Activated naive CD8-positive, alpha-beta T cell treated with anti-CD3 and anti-CD28 coated beads for 36 hours (primary cell): ENCODE measurements around the gene PHOSPHO1. TPM values are rescaled to one million over a fixed set of nuclear protein-coding genes. Genes with fewer than 3 reads are reported as not detected.
A peak's percentile ranks its signal among the peaks of the same experiment; 100 is the strongest.

Experiments
- DNase-seq: peaks from one replicate; pipeline ENCODE4 v3.0.0; 2021
- H3K27ac Mint-ChIP-seq: one replicate; pipeline ENCODE4 v1.8.0; 2022; ENCODE audit warnings: mild to moderate bottlenecking, moderate library complexity, mixed read lengths
- H3K27me3 Mint-ChIP-seq: one replicate; pipeline ENCODE4 v1.8.0; 2022; ENCODE audit warnings: mild to moderate bottlenecking, mixed read lengths
- H3K36me3 Mint-ChIP-seq: one replicate; pipeline ENCODE4 v1.8.0; 2021; ENCODE audit warnings: mild to moderate bottlenecking, mixed read lengths
- H3K4me1 Mint-ChIP-seq: one replicate; pipeline ENCODE4 v1.8.0; 2021; ENCODE audit warnings: mixed read lengths
- H3K4me3 Mint-ChIP-seq: one replicate; pipeline ENCODE4 v1.8.0; 2022; ENCODE audit warnings: mild to moderate bottlenecking, moderate library complexity, mixed read lengths
- H3K9me3 Mint-ChIP-seq: one replicate; pipeline ENCODE4 v1.8.0; 2022; ENCODE audit warnings: mixed read lengths
- total RNA-seq, 2 experiments: library from RNA; stranded (reverse); gene quantifications; one replicate each; pipeline ENCODE4 v1.2.3, GENCODE V29; 2021

PHOSPHO1 gene
- total RNA-seq, 2 experiments from 2014 or later: not detected

DNA sequence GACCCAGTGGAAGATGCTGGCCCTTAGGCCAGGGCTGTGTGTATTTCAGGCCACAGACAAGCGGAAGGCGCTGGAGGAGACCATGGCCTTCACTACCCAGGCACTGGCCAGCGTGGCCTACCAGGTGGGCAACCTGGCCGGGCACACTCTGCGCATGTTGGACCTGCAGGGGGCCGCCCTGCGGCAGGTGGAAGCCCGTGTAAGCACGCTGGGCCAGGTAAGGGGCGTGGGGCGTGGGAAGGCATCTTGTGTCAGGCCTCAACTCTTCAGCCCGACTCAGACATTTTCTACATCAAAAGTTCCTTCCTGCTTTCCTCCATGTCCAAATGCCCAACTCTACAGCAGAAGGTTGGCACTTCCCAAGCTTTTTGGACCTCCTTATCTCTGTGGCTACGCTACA, 14.1 kb downstream of the PHOSPHO1 start:
- peaks cover 61% of the 10 kb centered on the region for H3K36me3 Mint-ChIP-seq
- peak overlapping the region; percentile 84 for H3K27ac Mint-ChIP-seq
- DNase-seq: no peak
- H3K27me3 Mint-ChIP-seq: no peaks in the 10 kb centered on the region
- peak overlapping the region; percentile 57 for H3K4me3 Mint-ChIP-seq
- peaks cover 1% of the 10 kb centered on the region for H3K9me3 Mint-ChIP-seq
- H3K4me1 Mint-ChIP-seq: peaks cover 72% of the 10 kb centered on the region

DNA sequence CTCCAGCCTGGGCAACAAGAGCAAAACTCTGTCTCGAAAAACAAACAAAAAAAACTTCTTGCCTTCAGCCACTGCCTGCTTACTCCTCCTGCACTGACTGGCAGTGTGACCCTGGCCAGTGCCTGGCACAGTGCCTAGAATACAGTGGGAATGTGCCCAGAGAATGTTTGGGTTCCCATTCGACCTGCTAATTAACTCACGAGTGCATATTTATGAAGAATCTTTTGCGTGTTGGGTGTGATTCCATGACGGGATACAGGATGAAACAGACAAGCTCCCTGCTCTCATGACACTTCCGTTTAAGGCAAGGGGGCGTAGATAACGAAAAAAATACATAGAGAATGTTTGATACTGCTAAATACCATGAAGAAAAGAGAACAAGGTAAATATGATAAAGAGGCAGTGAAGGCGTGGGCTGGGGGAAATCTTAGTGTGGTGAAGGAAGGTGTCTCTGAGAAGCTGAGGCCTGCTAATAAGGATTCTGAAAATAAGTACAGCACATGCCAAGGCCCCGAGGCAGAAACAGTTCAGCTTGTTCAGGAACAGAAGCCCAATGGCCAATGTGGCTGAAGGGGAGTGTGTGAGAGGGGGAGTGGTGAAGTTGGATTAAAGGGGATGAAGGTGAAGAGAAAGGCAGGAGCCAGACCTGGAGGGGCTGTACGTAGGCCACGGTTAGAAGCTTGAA, 15.8 kb downstream of the PHOSPHO1 start:
- peaks cover 62% of the 10 kb centered on the region for H3K36me3 Mint-ChIP-seq
- H3K27ac Mint-ChIP-seq: peak overlapping the region; percentile 90
- peak overlapping the region; percentile 94 for H3K4me3 Mint-ChIP-seq
- peaks cover 1% of the 10 kb centered on the region for H3K9me3 Mint-ChIP-seq
- peaks cover 75% of the 10 kb centered on the region for H3K4me1 Mint-ChIP-seq
- no peaks in the 10 kb centered on the region for H3K27me3 Mint-ChIP-seq
- peak; percentile 44 for DNase-seq

DNA sequence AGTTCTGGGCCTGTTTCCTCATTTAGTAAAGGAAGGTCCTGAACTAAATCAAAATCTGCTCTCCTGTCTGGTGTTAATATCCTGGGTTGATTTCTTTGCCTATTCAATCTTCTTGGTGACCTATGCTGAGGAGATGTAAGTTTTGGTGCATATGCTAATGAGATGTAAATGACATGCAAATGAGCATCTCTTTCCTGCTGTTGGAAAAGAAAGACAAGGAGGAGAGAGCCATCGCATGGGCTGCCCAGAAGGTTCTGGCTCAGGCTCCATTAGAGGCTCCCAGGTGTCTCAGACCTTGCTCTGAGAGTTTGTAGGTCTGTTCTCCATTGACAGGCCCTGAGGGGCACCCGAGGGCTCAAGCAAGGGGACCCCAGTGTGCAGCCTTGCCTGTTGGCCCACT, 16.7 kb downstream of the PHOSPHO1 start:
- peaks cover 77% of the 10 kb centered on the region for H3K4me1 Mint-ChIP-seq
- no peaks in the 10 kb centered on the region for H3K27me3 Mint-ChIP-seq
- peak overlapping the region; percentile 84 for H3K27ac Mint-ChIP-seq
- no peak for DNase-seq
- H3K36me3 Mint-ChIP-seq: peaks cover 55% of the 10 kb centered on the region
- H3K4me3 Mint-ChIP-seq: peak overlapping the region; percentile 94
- H3K9me3 Mint-ChIP-seq: peaks cover 1% of the 10 kb centered on the region

DNA sequence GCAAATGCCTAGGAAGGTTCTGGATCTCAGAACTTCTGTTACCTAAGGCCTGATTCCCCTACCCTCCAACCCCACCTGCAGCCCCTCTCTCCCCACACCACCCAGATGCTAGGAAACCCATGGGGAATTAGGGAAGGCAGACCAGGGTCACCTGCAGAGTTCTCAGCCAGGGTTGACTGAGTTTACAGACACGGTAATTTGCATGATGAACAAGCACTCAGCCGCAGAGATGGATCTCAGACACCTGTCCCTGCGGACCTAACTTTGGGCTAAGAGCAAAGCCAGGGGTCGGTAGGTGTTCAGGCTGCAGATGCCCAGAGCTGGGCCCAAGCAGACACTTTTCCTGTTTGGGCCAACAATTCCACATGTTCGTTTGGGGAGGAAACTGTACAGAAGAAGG, 17.2 kb downstream of the PHOSPHO1 start:
- Mint-ChIP-seq H3K4me1 (peaks cover 76% of the 10 kb centered on the region), H3K9me3 (peaks cover 1% of the 10 kb centered on the region), H3K4me3 (peak overlapping the region; percentile 94), H3K27ac (peak overlapping the region; percentile 79), H3K27me3 (no peaks in the 10 kb centered on the region), H3K36me3 (peaks cover 53% of the 10 kb centered on the region)
- DNase-seq: no peak

DNA sequence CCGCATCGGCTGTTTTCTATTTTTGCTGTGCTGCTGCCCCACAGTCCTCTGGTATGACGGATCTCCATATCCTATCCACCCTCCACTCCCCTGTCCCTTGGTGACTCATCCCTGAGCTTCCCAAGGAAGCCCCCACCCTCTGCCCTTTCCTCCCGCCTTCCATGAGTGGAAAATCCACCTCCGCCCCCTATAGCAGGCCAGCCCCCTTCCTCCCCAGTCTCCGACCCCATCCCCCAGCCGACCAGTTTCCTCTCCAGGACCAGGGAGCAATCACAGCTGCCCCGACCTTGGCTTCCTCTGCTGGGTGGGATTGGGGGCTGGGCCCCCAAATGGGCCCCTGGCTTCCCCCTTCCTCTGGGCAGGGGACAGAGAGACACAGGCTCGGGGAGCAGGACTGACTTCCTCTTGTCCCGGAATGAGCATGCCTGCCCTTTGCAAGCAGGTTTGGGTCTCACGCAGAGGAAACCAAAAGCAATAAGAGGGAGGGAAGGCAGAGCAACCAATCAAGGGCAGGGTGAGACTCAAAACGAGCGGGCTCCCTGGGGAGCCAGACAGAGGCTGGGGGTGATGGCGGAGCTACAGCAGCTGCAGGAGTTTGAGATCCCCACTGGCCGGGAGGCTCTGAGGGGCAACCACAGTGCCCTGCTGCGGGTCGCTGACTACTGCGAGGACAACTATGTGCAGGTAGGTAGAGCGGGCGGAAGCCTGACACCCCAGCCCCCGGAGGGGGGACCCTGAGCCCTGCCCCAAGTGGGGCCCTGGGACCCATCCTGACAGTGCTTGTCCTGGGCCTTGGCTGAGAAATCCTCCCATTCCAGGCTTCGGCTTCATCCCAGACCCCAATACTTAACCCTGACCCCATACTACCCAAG, 20.2 kb downstream of the PHOSPHO1 start, which contains the start of the genes ABI3 and GNGT2:
TSS of gene ABI3 (plus strand) at position 550 of the 872 bp plus-strand sequence. CDS start at position 568, 18 bp downstream.
TSS of gene GNGT2 (minus strand) at position 417 of the 872 bp plus-strand sequence. CDS start 3,152 bp downstream, outside the sequence.
- peak within 1 kb of the TSS; percentile 94 for H3K4me3 Mint-ChIP-seq

DNA sequence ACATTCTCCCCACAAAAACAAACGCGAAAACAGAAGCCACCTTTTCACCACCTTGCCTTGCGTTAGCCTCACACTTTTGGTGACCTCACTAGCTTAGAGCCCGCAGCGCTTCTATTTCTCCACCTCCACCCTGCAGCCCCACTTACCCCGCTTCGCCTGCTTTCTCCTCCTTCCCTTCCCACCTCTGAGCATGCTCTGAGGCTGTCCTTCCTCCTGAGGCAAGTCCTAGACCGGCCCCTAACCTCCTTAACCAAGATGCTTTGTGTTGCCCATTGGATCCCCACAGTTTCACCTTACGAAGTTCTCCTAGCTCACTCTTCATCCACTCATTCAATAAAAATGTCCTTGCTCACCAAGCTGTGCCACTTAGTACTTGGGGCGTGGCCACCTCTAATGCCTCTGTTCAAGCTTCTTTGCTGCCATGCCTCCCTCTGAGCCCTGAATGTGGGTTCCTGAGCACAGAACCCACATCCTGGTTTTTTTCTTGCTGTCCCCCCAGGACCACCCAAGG, 21.5 kb downstream of the PHOSPHO1 start:
- H3K27ac Mint-ChIP-seq: peak overlapping the region; percentile 95
- peak overlapping the region; percentile 94 for H3K4me3 Mint-ChIP-seq
- DNase-seq: no peak
- H3K36me3 Mint-ChIP-seq: peaks cover 29% of the 10 kb centered on the region
- H3K4me1 Mint-ChIP-seq: peaks cover 40% of the 10 kb centered on the region
- no peaks in the 10 kb centered on the region for H3K27me3 Mint-ChIP-seq
- no peaks in the 10 kb centered on the region for H3K9me3 Mint-ChIP-seq

More for the DNA sequence above, 20.2 kb downstream of the PHOSPHO1 start, which contains the start of the genes ABI3 and GNGT2:
- peak; percentile 81 for DNase-seq
- Mint-ChIP-seq H3K27ac (peak within 1 kb of the TSS; percentile 95), H3K9me3 (peaks cover 1% of the 10 kb centered on the region), H3K27me3 (no peaks in the 10 kb centered on the region), H3K4me1 (peaks cover 53% of the 10 kb centered on the region), H3K36me3 (peaks cover 37% of the 10 kb centered on the region)

DNA sequence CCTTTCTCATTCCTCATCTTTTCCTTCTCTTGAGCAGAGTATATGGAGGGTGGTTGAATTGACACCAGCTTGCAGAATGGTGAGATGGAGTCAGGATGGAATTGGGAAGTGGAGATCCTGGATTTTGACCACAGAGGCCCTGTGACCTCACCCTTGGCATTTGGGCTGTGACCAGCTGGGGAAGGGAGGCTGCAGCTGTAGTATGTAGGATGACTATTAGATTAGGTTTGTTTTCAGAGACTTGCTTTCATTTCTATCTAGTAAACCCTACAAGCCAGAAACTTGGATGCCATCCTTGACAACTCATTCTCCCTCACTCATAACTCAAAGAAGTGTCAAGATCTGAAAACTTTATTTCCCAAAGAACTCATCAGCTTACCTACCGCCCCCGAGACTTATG, 26.1 kb downstream of the PHOSPHO1 start:
- Mint-ChIP-seq H3K27me3 (no peaks in the 10 kb centered on the region), H3K27ac (no peak overlapping the region), H3K4me1 (peaks cover 10% of the 10 kb centered on the region), H3K4me3 (no peak overlapping the region), H3K36me3 (peaks cover 12% of the 10 kb centered on the region), H3K9me3 (no peaks in the 10 kb centered on the region)
- no peak for DNase-seq

DNA sequence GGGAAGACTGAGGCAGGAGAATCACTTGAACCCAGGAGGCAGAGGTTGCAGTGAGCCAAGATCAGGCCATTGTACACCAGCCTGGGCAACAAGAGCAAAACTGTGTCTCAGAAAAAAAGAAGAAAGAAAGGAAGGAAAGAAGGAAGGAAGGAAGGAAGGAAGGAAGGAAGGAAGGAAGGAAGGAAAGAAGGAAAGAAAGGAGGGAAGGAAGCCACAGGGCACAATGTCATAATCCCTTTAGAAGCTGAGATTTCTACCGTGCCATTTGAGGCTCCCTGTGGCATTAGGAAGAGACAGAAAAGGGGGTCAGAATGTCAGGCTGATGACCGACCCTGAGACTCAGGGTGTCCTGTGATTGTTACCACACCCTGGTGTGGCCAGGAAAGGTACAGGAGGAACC, 26.8 kb downstream of the PHOSPHO1 start:
- no peaks in the 10 kb centered on the region for H3K9me3 Mint-ChIP-seq
- H3K4me1 Mint-ChIP-seq: peaks cover 3% of the 10 kb centered on the region
- H3K4me3 Mint-ChIP-seq: no peak overlapping the region
- peaks cover 12% of the 10 kb centered on the region for H3K36me3 Mint-ChIP-seq
- no peak for DNase-seq
- no peaks in the 10 kb centered on the region for H3K27me3 Mint-ChIP-seq
- H3K27ac Mint-ChIP-seq: no peak overlapping the region

DNA sequence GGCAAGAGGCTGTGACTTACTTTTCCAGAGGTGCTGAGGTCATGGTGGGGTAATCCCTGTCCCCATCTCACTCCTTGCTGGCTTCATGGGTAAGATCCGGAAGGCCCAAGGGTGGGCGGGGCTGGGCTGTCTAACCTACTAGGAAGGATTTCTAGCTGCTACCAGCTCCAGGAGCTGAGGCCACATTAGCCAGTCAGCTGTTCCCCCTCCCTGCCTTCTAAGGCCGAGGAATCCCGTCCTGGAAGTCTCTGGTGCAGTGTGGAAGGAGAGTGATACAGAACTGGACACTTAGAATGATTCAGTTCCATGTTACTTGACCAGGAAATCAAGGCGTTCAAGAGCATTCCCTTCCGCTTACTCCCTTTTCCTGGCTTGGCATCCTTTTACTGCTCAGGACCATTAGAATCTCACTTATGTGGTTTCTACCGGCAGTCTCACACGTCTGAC, 29.1 kb downstream of the PHOSPHO1 start:
- H3K4me1 Mint-ChIP-seq: no peaks in the 10 kb centered on the region
- no peaks in the 10 kb centered on the region for H3K27me3 Mint-ChIP-seq

DNA sequence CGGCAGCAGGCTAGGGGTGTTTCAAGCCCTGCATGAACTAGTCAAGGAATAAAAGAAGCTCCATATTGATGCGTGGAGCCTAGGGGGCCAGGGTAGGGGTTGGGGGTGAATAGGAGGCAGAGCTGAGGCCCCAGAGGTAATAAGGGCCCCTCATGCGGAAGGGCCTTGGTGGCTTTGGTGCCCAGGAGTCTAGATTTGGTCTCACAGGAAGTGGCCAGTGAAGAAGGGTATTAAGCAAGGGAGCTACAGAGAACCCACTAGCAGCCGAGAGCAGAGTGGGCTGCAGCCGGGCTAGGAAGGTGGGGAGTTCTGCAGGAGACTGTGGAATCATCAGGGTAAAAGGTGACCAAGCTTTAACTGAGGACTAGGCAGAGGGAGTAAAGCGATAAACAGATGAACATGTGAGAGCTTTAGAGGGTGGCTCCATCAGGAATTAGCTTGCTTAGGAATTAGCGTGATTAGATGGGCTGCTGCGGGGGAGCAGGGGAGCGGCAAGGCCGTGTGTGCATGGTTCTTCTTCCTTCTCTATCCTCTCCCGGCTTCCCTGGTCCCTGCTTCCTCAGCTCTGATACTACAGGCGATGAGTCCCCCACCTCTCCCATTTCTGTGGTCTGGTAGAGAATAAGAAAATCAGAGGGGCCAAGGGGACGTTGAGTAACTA, 30.0 kb downstream of the PHOSPHO1 start:
- Mint-ChIP-seq H3K27ac (no peak overlapping the region), H3K9me3 (no peaks in the 10 kb centered on the region), H3K4me1 (peaks cover 5% of the 10 kb centered on the region), H3K27me3 (no peaks in the 10 kb centered on the region), H3K36me3 (peaks cover 6% of the 10 kb centered on the region), H3K4me3 (no peak overlapping the region)
- no peak for DNase-seq

More for the DNA sequence above, 29.1 kb downstream of the PHOSPHO1 start:
- Mint-ChIP-seq H3K27ac (no peak overlapping the region), H3K36me3 (peaks cover 7% of the 10 kb centered on the region), H3K9me3 (no peaks in the 10 kb centered on the region), H3K4me3 (no peak overlapping the region)
- DNase-seq: no peak

DNA sequence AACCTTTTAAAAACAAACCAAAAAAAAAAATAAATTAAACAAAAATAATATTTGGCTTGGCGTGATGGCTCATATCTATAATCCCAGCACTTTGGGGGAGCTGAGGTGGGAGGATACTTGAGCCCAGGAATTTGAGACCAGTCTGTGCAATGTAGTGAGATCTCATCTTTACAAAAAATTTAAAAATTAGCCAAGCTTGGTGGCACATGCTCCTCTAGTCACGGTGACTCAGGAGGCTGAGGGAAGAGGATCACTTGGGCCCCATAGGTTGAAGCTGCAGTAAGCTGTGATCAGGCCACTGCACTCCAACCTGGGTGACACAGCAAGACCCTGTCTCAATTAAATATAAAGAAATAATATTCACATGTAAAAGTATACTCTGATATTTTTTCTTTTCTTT, 32.4 kb downstream of the PHOSPHO1 start:
- Mint-ChIP-seq H3K27ac (no peak overlapping the region), H3K36me3 (peaks cover 6% of the 10 kb centered on the region), H3K4me1 (peaks cover 23% of the 10 kb centered on the region), H3K27me3 (no peaks in the 10 kb centered on the region), H3K9me3 (no peaks in the 10 kb centered on the region), H3K4me3 (no peak overlapping the region)
- no peak for DNase-seq

DNA sequence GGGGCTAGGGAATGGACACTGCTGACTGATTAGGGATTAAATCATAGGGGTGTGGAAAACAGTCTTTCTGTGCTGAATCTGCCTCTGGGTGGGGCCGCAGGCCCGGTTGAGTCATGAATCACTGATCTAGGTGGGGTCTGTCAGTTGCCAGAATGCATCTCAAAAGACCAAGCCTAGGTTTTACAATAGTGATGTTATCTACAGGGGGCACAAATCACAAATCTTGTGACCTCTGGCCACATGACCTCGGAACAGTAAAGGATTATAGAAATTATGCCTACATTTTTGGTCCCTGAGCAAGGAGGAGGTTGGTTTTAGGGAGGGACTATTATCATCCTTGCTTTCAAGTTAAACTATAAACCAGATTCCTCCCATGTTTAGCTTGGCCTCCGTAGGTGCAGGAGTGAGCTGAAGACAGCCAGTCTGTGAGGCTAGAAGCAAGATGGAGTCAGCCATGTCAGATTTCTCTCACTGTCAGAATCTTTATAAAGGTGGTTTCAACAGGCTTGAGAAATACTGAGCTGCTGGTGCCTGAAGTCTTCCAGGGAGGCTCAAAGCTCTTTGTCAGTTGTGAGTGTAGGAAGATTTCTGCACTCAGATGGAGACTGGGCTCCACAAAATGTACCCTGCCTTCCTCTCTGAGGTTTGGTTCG, 33.1 kb downstream of the PHOSPHO1 start:
- DNase-seq: no peak
- peaks cover 3% of the 10 kb centered on the region for H3K27me3 Mint-ChIP-seq
- H3K4me3 Mint-ChIP-seq: no peak overlapping the region
- H3K9me3 Mint-ChIP-seq: no peaks in the 10 kb centered on the region
- H3K36me3 Mint-ChIP-seq: peaks cover 5% of the 10 kb centered on the region
- no peak overlapping the region for H3K27ac Mint-ChIP-seq
- peaks cover 28% of the 10 kb centered on the region for H3K4me1 Mint-ChIP-seq

DNA sequence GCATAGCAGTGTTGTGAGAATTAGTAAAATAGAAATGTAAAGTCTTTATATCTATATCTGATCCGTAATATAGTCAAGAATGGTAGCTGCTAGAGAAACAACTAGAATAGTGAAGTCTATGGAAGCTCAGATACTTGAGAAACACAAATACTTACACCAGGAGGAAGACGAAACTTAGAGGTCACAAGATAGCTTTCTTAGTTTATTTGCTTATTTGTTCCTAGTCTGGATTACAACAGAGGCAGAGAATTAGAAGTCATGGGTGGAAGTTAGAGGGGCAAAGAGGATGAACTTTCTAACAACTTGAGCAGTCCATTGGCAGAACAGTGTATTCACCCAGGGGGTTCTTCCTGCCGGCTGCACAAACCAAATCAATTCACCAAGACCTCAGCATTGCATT, 34.1 kb downstream of the PHOSPHO1 start:
- peaks cover 36% of the 10 kb centered on the region for H3K4me1 Mint-ChIP-seq
- no peak overlapping the region for H3K27ac Mint-ChIP-seq
- DNase-seq: no peak
- H3K4me3 Mint-ChIP-seq: no peak overlapping the region
- peaks cover 10% of the 10 kb centered on the region for H3K27me3 Mint-ChIP-seq
- no peaks in the 10 kb centered on the region for H3K36me3 Mint-ChIP-seq
- no peaks in the 10 kb centered on the region for H3K9me3 Mint-ChIP-seq

DNA sequence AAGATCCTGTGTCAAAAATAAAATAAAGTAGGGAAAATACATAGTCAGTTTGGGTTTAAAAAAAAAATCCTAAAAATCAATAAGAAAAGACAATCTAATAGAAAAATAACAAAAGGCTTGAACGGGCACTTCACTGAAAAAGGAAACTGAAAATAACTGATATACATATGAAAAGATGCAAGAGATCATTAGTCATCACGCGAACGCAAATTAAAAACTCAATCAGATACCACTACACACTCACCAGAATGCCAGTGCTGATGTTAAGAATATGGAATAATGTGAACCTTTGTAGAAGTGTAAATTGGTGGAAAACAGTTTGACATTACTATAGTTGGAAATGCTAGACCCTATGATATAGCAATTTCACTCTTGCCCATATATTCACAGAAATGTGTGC, 34.8 kb downstream of the PHOSPHO1 start:
- H3K4me1 Mint-ChIP-seq: peaks cover 39% of the 10 kb centered on the region

More for the DNA sequence above, 34.8 kb downstream of the PHOSPHO1 start:
- no peaks in the 10 kb centered on the region for H3K9me3 Mint-ChIP-seq
- H3K27ac Mint-ChIP-seq: peak overlapping the region; percentile 9
- no peak for DNase-seq
- H3K4me3 Mint-ChIP-seq: no peak overlapping the region
- H3K36me3 Mint-ChIP-seq: no peaks in the 10 kb centered on the region
- H3K27me3 Mint-ChIP-seq: peaks cover 10% of the 10 kb centered on the region
